ENCODE results near the gene FGF21. TPM values are rescaled to one million over a fixed set of nuclear protein-coding genes. Genes with fewer than 3 reads are reported as not detected.

The FGF21 gene
- total RNA-seq, 4 donors from 2014 or later = not detected

- peak; percentile 86 for ATAC-seq
- H3K9me3 ChIP-seq = no peaks in the 10 kb centered on the region
- peaks cover 0 to 34% (median 0%) of the 10 kb centered on the region in 3 donors for H3K4me1 ChIP-seq
- H3K27ac ChIP-seq = peak overlapping the region in 3 of 4 donors; percentile 59 to 80 (median 73)
- 6% methylated on average over 9 of the region's 96 CpGs; no CpG with 5 or more reads in 1 of the 2 donors for WGBS, 2 donors (ENCODE audit: low coverage in 1 of 2)
- H3K36me3 ChIP-seq = no peaks in the 10 kb centered on the region
- H3K27me3 ChIP-seq = peaks cover 6% of the 10 kb centered on the region
- TF ChIP-seq CTCF (IDR thresholded peaks at IDR 0.05) = peak in 3 of 4 experiments; percentile 59 to 69 (median 67)
- TF ChIP-seq POLR2AphosphoS5 (IDR thresholded peaks at IDR 0.05) = no peak
- TF ChIP-seq EP300 (IDR thresholded peaks at IDR 0.05) = no peak
- no peak for TF ChIP-seq POLR2A (IDR thresholded peaks at IDR 0.05)
- H3K4me3 ChIP-seq = peak overlapping the region; percentile 27 to 62
Observed at GRCh38 chr19:48738557-48739403, 16.5 kb upstream of the FGF21 start.

GRCh38 chr19:48739404-48740163 is 15.7 kb upstream of the FGF21 start:
- no peaks in the 10 kb centered on the region for H3K9me3 ChIP-seq
- no peaks in the 10 kb centered on the region for H3K36me3 ChIP-seq
- WGBS, 2 donors (ENCODE audit: low coverage in 1 of 2) = 33 to 40% methylated on average over 1 to 11 of the region's 51 CpGs
- H3K27me3 ChIP-seq = peaks cover 6% of the 10 kb centered on the region
- H3K27ac ChIP-seq = peak overlapping the region in 3 of 4 donors; percentile 59 to 80 (median 73)
- H3K4me1 ChIP-seq = peaks cover 0 to 34% (median 0%) of the 10 kb centered on the region in 3 donors
- H3K4me3 ChIP-seq = peak overlapping the region; percentile 27 to 62
- no peak for ATAC-seq
- TF ChIP-seq EP300 (IDR thresholded peaks at IDR 0.05) (no peak), POLR2AphosphoS5 (IDR thresholded peaks at IDR 0.05) (no peak), CTCF (IDR thresholded peaks at IDR 0.05) (no peak), POLR2A (IDR thresholded peaks at IDR 0.05) (no peak)

GRCh38 chr19:48740164-48740972 is 15.0 kb upstream of the FGF21 start, which contains the start of gene RASIP1:
RASIP1 (minus strand) TSS chr19:48740610; CDS start chr19:48740282, 328 bp downstream.
- TF ChIP-seq POLR2AphosphoS5 (IDR thresholded peaks at IDR 0.05) = peak; percentile 27
- TF ChIP-seq CTCF (IDR thresholded peaks at IDR 0.05) = no peak
- TF ChIP-seq POLR2A (IDR thresholded peaks at IDR 0.05) = peak in 1 of 2 donors; percentile 16
- TF ChIP-seq EP300 (IDR thresholded peaks at IDR 0.05) = no peak
- H3K27me3 ChIP-seq = peaks cover 6% of the 10 kb centered on the region
- peak; percentile 23 for ATAC-seq
- H3K9me3 ChIP-seq = no peaks in the 10 kb centered on the region
- H3K4me3 ChIP-seq = peak within 1 kb of the TSS; percentile 27 to 62
- H3K4me1 ChIP-seq = peaks cover 0 to 34% (median 0%) of the 10 kb centered on the region in 3 donors
- WGBS, 2 donors (ENCODE audit: low coverage in 1 of 2) = 64% methylated on average over 6 of the region's 27 CpGs; no CpG with 5 or more reads in 1 of the 2 donors
- peak within 1 kb of the TSS in 3 of 4 donors; percentile 49 to 80 (median 73) for H3K27ac ChIP-seq
- no peaks in the 10 kb centered on the region for H3K36me3 ChIP-seq

GRCh38 chr19:48741129-48741999 is 14.0 kb upstream of the FGF21 start:
- Histone ChIP-seq H3K4me3 (peak overlapping the region in 1 of 2 donors; percentile 62), H3K27me3 (peaks cover 15% of the 10 kb centered on the region), H3K4me1 (peaks cover 0 to 34% (median 0%) of the 10 kb centered on the region in 3 donors), H3K36me3 (no peaks in the 10 kb centered on the region), H3K9me3 (no peaks in the 10 kb centered on the region), H3K27ac (peak overlapping the region in 3 of 4 donors; percentile 49 to 80 (median 73))
- TF ChIP-seq POLR2AphosphoS5 (IDR thresholded peaks at IDR 0.05) = no peak
- TF ChIP-seq EP300 (IDR thresholded peaks at IDR 0.05) = no peak
- TF ChIP-seq POLR2A (IDR thresholded peaks at IDR 0.05) = no peak
- no peak for TF ChIP-seq CTCF (IDR thresholded peaks at IDR 0.05)
- 68% methylated on average over 7 of the region's 35 CpGs; no CpG with 5 or more reads in 1 of the 2 donors for WGBS, 2 donors (ENCODE audit: low coverage in 1 of 2)
- ATAC-seq = no peak

Measured in gastroesophageal sphincter (tissue), 4 donors.